Measurements from ENCODE around the gene ARHGAP26.
A peak's percentile ranks its signal among the peaks of the same experiment; 100 is the strongest.

The ARHGAP26 gene

GRCh38 chr5:142769793-142770649, at the start of gene ARHGAP26:
ARHGAP26 (plus strand) TSS chr5:142770377; CDS start chr5:142770762, 385 bp downstream.
- peak; percentile 99 for DNase-seq

- no peak for DNase-seq
Measured at GRCh38 chr5:142720641-142721271, 49.4 kb upstream of the ARHGAP26 start.

GRCh38 chr5:142722146-142722545, 48.0 kb upstream of the ARHGAP26 start:
- no peak for DNase-seq

GRCh38 chr5:142722896-142723295, 47.3 kb upstream of the ARHGAP26 start:
- no peak for DNase-seq

DNA sequence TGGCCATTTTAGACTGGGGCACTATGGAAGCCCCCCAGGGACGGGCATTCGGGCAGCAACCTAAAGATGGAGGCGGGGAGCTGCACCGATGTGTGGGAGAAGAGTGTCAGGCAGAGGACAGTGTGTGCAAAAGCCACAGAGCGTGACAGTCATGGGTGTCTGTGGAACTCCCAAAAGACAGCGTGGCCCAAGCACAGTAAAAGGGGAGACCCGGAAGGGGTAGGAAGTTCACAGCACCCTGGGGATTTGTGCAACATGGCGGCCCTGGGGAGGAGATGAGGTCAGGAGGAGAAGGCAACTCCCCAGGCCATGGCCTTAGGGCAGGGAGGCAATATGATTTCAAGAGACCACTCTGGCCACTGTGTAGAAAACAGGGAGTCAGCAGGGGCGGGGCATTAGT, 45.4 kb upstream of the ARHGAP26 start:
- DNase-seq: no peak

DNA sequence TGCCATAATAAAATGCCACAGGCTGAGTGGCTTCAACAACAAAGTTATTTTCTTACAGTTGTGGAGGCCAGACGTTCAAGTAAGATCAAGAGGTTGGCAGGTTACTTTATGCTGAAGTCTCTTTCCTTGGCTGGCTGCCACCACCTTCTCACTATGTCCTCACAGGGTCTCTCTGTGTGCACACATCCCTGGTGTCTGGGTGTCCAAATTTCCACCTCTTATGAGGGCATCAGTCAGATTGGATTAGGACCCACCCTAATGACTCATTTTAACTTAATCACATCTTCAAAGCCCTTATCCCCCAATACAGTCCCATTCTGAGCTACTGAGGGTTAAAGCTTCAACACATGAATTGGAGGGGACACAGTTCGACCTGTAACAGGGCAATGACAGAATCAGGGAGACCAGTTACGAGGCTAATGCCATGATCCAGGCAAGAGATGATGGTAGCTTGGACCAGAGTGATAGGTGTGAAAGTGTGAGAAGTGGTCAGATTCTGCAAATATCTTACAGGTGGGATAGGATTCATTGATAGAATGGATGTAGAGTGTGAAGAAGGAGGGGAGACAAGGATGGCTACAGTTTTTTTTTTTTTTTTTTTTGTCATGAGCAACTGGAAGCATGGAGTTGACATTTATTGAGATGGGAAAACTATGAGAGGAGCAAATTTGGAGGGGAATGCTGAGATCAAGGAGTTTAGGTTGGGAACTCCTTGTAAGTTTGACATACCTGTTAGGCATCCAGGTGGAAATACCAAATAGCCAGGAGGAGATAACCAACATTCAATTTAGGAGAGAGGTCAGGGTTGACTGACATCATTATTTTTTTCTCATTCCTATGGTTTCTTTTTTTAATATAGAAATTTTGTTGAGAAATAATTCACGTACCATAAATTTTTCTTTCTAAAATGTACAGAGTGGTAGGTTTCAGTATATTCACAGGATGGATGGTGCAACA, 44.7 kb upstream of the ARHGAP26 start:
- peak; percentile 16 for DNase-seq

DNA sequence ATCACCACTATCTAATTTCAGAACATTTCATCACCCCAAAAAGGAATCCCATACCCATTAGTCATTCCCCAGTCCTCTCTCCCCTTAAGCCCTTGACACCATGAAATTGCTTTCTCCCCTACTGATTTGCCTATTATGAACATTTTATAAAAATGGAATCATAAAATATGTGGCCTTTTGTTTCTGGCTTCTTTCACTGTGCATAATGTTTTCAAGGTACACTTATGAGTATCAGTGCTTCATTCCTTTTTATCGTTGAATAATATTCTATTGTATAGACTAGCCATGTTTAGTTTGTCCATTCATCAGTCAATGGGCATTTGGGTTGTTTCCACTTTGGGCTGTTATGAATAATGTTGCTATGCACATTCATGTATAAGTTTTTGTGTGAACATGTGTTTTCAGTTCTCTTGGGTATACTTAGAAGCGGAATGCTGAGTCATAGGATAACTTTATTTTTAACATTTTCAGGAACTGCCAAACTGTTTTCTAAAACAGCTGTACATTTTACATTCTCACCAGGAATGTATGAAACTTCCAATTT, 43.9 kb upstream of the ARHGAP26 start:
- DNase-seq: peak; percentile 76

DNA sequence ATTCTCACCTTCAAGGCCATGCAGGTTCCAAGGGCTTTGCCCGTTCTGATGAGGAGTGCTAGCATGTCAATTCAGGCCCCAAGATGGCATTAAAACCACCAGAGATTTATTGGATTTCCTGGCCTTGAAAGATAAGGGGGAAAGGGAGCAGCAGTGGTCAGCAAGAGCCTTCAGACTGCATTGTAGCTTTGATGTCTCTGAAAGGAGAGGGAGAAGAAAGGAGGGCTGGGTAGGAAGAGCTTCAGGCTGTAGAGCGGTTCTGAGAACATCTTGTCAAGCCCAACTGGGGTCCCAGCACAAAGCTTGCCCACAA, 42.5 kb upstream of the ARHGAP26 start:
- DNase-seq: no peak

- DNase-seq: no peak
Measured at GRCh38 chr5:142735323-142736246, 34.6 kb upstream of the ARHGAP26 start.

GRCh38 chr5:142736247-142736632, 33.9 kb upstream of the ARHGAP26 start:
- DNase-seq: no peak

DNA sequence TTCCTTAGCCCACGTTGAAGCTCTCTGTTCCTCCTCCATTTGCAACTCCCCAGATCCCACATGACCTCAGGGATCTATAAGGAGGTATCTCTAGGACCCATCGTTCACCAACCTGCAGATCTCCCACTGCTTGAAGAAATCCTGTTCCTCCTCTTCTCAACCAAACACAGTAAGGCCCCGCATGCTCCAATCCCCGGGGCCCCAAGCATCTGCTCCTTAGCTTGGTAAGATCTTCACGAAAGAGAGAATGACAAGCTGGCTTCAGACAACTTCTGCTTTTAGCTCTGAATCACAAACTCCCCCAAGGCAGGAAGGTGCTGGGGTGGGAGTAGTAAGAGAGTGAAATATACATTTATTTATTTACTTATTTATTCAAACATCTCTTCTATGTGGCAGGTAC, 33.0 kb upstream of the ARHGAP26 start:
- DNase-seq: peak; percentile 74

DNA sequence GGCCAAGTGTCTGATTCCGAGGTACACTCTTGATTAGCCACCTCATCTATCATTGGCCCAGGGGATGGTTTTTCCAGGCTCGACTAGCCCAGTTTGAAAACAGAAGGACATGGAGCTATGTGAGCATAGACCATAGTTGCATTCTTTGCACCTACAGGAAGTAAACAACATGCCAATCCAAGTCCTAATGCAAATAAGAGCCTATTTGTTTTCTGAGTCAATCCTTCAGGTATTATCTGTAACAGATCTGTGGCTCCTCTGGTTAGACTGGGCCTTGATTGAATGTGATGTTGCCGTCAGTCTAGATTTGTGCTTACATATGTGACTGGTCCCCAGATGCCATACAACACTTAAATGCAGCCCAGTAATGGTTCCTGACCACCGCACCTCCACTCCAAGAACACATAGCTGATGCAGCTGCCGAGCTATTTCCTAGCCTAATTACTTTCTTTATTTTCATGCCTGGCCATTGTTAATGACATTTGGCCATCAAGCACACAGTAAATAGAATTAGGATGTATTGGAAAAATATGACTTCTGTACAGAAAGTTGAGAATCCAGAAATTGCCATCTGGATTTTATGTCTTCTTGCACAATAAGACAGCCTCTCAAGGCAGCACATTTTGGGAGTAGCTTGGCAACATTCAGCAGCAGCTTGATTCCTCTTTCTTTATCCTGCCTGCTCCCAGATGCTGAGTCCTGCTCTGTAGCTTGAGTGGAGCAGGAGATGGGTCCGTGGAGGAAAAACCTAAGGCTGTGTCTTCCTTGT, 29.5 kb upstream of the ARHGAP26 start:
- DNase-seq: no peak

DNA sequence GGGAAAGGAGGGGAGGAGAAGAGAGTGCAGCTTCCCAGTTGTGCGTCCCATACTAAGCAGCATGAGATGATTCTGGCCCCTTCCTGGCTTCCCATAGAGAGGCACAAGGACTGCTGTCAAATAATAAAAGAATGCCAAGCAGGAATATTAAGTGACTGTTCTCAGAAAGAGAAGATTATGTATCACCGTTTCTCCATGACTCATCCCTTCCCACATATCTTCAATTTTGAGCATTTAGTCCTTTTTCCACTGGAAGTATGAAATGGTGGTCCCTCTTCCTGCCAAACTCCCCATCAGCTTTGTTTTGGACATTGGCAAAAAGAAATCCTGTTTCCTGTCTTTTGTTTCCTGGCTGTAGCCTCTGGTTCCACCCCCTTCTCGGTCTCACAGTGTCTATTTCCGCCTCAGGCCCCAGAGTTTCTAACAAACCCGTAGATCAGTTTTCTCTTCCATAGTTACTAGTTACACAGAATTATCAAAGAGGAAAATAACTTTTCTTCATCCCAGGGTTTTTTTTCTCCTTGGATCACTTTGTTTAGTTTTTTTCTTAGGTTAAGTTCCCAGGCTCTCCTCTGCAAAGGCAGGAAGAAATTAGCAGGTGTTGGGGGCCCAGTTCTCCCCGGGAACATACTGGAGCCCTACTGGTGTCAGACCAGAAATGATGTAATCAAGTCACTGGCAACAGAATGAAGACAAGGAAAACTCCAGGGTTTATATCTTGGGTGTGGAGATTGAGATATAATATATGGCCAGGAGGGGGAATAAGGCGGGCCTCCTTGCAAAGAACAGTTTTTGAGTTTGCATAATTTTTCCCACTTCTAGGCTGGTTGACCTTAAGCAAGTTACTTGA, 26.4 kb upstream of the ARHGAP26 start:
- no peak for DNase-seq

DNA sequence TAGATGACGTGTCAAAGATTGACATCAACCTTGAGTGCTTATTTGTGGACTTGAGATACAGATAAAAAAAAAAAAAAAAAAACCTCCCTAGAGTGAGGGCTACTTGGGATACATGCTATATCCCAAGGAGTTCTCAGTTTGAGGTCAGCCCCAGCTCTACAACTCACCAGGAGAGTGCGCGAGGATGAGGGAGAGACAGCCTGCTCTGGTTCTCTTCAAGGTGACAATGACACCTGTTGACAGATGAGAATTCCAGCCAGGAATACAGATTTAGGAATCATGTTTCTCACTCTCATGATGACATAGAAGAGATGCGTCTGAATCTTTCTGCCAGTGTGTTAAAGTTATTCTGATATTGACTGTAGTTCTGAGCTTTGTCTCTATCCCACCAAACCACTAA, 24.9 kb upstream of the ARHGAP26 start:
- no peak for DNase-seq

DNA sequence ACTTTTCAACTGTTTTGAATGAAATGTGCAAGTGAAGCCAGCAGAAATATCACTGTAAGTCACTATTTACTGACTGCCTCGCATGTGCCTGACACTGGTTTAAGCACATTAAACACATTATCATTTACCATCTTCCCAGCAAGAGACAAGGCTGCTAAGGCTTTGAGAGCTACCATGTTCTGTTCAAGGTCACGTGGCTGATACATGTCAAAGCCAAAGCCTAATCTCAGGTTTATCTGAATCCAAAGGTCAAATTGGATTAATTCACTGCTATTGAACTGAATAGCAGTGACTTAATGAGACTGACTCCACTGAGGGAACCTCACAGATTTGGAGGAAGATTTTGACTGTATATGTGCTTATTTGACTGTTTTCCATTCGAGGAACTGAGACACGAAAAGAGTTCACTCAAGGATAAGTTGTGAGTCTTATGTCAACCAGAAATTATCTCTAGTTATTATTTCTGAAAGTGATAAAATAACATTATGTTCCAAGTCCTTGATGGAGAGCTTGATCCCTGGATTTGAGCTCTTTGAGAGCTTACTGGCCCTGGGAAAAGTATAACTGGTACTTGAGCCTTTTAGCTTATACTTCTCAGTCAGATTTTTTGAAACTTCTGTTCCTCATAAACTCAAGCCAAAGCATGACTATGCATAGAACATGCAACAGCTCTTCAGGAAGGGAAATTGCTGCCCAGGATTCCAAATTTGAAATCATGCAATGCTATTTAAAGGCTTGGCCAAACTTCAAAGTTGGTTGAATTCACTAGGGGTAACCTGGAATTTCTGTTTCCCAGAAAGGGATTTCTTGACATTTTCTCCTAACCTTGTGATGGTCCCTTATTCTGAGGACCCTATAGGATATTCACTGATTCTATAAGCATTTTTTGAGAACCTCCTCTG, 23.4 kb upstream of the ARHGAP26 start:
- DNase-seq: peak; percentile 37

- DNase-seq: peak; percentile 17
Measured at GRCh38 chr5:142748132-142748531, 22.0 kb upstream of the ARHGAP26 start.

- DNase-seq: peak; percentile 48
Measured at GRCh38 chr5:142748568-142749249, 21.5 kb upstream of the ARHGAP26 start.

DNA sequence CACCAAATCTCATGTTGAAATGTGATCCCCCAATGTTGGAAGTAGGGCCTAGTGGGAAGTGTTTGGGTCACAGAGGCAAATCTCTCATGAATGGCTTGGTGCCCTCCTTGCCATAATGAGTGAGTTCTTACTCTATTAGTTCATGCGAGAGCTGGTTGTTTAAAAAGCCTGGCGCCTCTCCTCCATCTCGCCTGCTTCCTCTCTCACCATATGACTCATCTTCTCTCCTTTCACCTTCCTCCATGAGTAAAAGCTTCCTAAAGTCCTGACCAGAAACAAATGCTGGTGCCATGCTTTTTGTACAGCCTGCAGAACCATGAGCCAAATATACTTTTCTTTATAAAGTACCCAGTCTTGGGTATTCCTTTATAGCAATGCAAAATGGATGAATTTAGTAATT, 20.9 kb upstream of the ARHGAP26 start:
- DNase-seq: peak; percentile 68

Measured in suppressor macrophage treated with lipopolysaccharide for 4 hours (primary cell).